Body of pancreas (tissue), 4 donors: ENCODE data around the gene LMAN2.

Source experiments
- CTCF ChIP-seq, 7 experiments: fragments of 450-650 bp in 4 of 7; fragments of 200-600 bp in 3 of 7; sonication (generic) in 3 of 7; IDR thresholded peaks; one replicate each; pipeline ENCODE4 v1.5.1; 2016 to 2019; ENCODE audit warnings: antibody characterized with exemption in 7 of 7
- POLR2A ChIP-seq, 3 donors: fragments of 450-650 bp; IDR thresholded peaks; one replicate each; pipeline ENCODE4 v1.6.1; 2016; ENCODE audit warnings: antibody characterized with exemption in 3 of 3, mild to moderate bottlenecking in 2 of 3

GRCh38 chr5:177303121-177303924, 48.1 kb downstream of the LMAN2 start, which contains the start of the genes PRELID1 and RAB24:
- TF ChIP-seq CTCF (IDR thresholded peaks at IDR 0.05) (peak in 3 of 7 experiments; percentile 11 to 36 (median 26)), POLR2A (IDR thresholded peaks at IDR 0.05) (peak; percentile 73 to 87 (median 80))
